Stimulated activated CD8-positive, alpha-beta memory T cell treated with anti-CD3 and anti-CD28 coated beads, Interleukin-15, amount 100 ng/mL, for 24 hours (primary cell): ENCODE data around the gene OSBPL6.

Experiments
- DNase-seq: peaks from one replicate; pipeline ENCODE4 v3.0.0-alpha.2; 2020; ENCODE audit warnings: low read depth

OSBPL6 gene

GRCh38 chr2:178448968-178449661 lies 254.8 kb downstream of the OSBPL6 start:
- DNase-seq, result no peak

- no peak for DNase-seq
Measured at GRCh38 chr2:178449700-178450523, 255.6 kb downstream of the OSBPL6 start.

DNA sequence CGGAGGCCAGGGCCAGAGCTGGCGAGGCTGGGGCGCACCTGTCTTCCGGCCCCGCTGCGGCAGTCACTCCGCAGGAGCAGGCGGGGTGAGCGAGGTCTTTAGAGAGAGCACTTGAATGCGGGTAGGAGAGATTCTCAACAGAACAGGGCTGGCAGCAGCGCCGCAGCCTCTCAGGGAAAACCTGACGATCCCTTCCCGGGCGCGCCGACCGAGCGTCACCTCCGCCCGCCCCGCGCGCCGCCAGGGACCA lies 256.1 kb downstream of the OSBPL6 start:
- DNase-seq, result no peak

GRCh38 chr2:178450774-178451525 lies 256.6 kb downstream of the OSBPL6 start, which contains the start of the genes PJVK and PRKRA:
Gene PJVK (plus strand): TSS chr2:178451378. CDS start chr2:178453410, 2,032 bp downstream.
Gene PRKRA (minus strand): TSS chr2:178451175. CDS start chr2:178451030, 145 bp downstream.
- DNase-seq, result peak; percentile 88

DNA sequence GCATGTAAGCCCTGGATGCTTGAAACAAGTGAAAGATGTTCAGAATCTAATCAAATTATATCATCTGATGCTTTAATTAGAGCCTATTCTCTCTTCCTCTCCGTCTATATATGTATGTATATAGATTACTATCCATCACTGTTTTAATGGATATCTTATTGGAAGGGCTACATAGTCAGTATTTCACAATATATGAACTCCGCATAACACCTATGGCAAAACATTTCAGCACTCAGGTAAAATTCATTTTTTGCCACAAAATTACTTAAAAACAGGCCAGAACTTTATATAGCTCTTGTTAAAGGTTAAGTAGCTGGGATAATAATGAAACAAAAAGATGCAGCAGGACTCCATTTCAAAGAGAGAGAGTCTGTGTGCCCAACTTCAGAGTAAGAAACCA lies 258.0 kb downstream of the OSBPL6 start:
- DNase-seq, result no peak
